Tibial artery (tissue), 4 donors: ENCODE results near the gene KMT2B.
"Not testable (repeated sequence)": the region's sequence is repeated elsewhere in the genome, so short reads cannot be mapped to it uniquely, and the experiment has no call there.

ENCODE experiments used
- DNase-seq, 2 donors: peaks; one replicate each; pipeline ENCODE4 v3.0.0-alpha.2; 2019
- H3K27ac ChIP-seq, 2 donors: fragments of 200-600 bp; sonication (generic) in 1 of 2; 1 replicate in 1 of 2; 2 replicates in 1 of 2; pipeline ENCODE4 v1.5.1; 2018 to 2019; ENCODE audit warnings: mild to moderate bottlenecking in 1 of 2
- H3K27me3 ChIP-seq, 2 donors: fragments of 200-600 bp; sonication (generic) in 1 of 2; one replicate each; pipeline versions ENCODE4 v1.5.1 to v1.6.0; 2016 to 2019
- H3K36me3 ChIP-seq, 3 donors: fragments of 200-600 bp; sonication (generic) in 2 of 3; one replicate each; pipeline ENCODE4 v1.5.1; 2016 to 2019; ENCODE audit warnings: mild to moderate bottlenecking in 2 of 3
- H3K4me1 ChIP-seq, 4 donors: fragments of 200-600 bp; sonication (generic) in 2 of 4; 1 replicate in 3 of 4; 2 replicates in 1 of 4; pipeline ENCODE4 v1.5.1; 2016 to 2019
- H3K4me3 ChIP-seq, 2 donors: fragments of 200-600 bp; sonication (generic) in 1 of 2; 1 replicate in 1 of 2; 2 replicates in 1 of 2; pipeline ENCODE4 v1.5.1; 2018 to 2019; ENCODE audit warnings: mild to moderate bottlenecking in 2 of 2
- H3K9me3 ChIP-seq, 3 donors: fragments of 200-600 bp; sonication (generic) in 1 of 3; one replicate each; pipeline ENCODE4 v1.5.1; 2016 to 2019
- CTCF ChIP-seq, 2 experiments: fragments of 200-600 bp in 1 of 2; fragments of 450-650 bp in 1 of 2; IDR thresholded peaks; one replicate each; pipeline ENCODE4 v1.5.1; 2017 to 2019; ENCODE audit warnings: antibody characterized with exemption in 2 of 2, mild to moderate bottlenecking in 1 of 2, moderate library complexity in 1 of 2
- intact Hi-C: fragments of 100-400 bp; cut with DNase I; formaldehyde crosslinking; loops from one replicate; pipeline ENCODE4 v1.15.0; 2023; ENCODE audit warnings: low total_unique reads

The KMT2B gene

DNA sequence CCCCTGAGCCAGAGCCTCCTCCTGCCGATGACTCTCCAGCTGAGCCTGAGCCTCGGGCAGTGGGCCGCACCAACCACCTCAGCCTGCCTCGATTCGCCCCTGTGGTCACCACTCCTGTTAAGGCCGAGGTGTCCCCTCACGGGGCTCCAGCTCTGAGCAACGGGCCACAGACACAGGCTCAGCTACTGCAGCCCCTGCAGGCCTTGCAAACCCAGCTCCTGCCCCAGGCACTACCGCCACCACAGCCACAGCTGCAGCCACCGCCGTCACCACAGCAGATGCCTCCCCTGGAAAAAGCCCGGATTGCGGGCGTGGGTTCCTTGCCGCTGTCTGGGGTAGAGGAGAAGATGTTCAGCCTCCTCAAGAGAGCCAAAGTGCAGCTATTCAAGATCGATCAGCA, 3.6 kb downstream of the KMT2B start:
- H3K36me3 ChIP-seq, result peaks cover 52 to 71% (median 61%) of the 10 kb centered on the region in 3 donors
- no peaks in the 10 kb centered on the region for H3K9me3 ChIP-seq
- no peak for TF ChIP-seq CTCF (IDR thresholded peaks at IDR 0.05)
- H3K4me1 ChIP-seq, result peaks cover 0 to 26% (median 16%) of the 10 kb centered on the region in 4 donors
- H3K27ac ChIP-seq, result no peak overlapping the region
- no peaks in the 10 kb centered on the region for H3K27me3 ChIP-seq
- no peak overlapping the region for H3K4me3 ChIP-seq
- intact Hi-C loops, result no loop called here
- DNase-seq, result no peak

GRCh38 chr19:35722461-35722860, 4.7 kb downstream of the KMT2B start:
- H3K36me3 ChIP-seq, result peaks cover 63 to 82% (median 72%) of the 10 kb centered on the region in 3 donors
- H3K27ac ChIP-seq, result no peak overlapping the region
- H3K27me3 ChIP-seq, result no peaks in the 10 kb centered on the region
- H3K4me1 ChIP-seq, result peaks cover 0 to 25% (median 15%) of the 10 kb centered on the region in 4 donors
- H3K9me3 ChIP-seq, result no peaks in the 10 kb centered on the region
- no peak overlapping the region for H3K4me3 ChIP-seq
- no peak for TF ChIP-seq CTCF (IDR thresholded peaks at IDR 0.05)
- intact Hi-C loops, result no loop called here
- DNase-seq, result no peak

GRCh38 chr19:35722897-35723296, 5.1 kb downstream of the KMT2B start:
- no peak for DNase-seq
- TF ChIP-seq CTCF (IDR thresholded peaks at IDR 0.05), result no peak
- Histone ChIP-seq H3K9me3 (no peaks in the 10 kb centered on the region), H3K36me3 (peaks cover 68 to 86% (median 76%) of the 10 kb centered on the region in 3 donors), H3K4me1 (peaks cover 0 to 25% (median 15%) of the 10 kb centered on the region in 4 donors), H3K27me3 (no peaks in the 10 kb centered on the region), H3K4me3 (no peak overlapping the region), H3K27ac (no peak overlapping the region)
- intact Hi-C loops, result no loop called here

- Histone ChIP-seq H3K4me3 (no peak overlapping the region), H3K27me3 (no peaks in the 10 kb centered on the region), H3K9me3 (no peaks in the 10 kb centered on the region), H3K4me1 (peaks cover 0 to 23% (median 13%) of the 10 kb centered on the region in 4 donors), H3K36me3 (peaks cover 75 to 94% (median 84%) of the 10 kb centered on the region in 3 donors), H3K27ac (no peak overlapping the region)
- DNase-seq, result no peak
- intact Hi-C loops, result no loop called here
- no peak for TF ChIP-seq CTCF (IDR thresholded peaks at IDR 0.05)
Measured at GRCh38 chr19:35723671-35724070, 5.9 kb downstream of the KMT2B start.

- intact Hi-C loops, result not testable (repeated sequence)
Measured at GRCh38 chr19:35724132-35724531, 6.3 kb downstream of the KMT2B start.

DNA sequence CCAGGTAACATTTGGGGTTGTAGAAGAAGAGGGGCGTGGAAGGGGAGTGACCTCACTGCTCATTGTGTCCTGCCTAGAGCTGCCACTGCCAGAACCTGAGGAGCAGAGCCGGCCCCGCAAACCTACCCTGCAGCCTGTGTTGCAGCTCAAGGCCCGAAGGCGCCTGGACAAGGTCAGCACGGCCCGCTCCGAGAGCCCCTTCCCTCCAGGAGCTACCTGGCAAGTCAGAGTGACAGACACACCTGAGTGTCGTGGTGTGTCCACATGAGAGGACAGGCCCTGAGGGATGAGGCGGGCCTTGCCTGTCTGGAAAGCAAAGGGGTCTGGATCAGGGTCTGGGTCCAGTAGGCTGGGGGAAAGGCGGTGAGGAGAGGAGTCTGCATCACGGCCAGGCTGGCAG, 6.8 kb downstream of the KMT2B start:
- intact Hi-C loops, result no loop called here
- Histone ChIP-seq H3K4me1 (peaks cover 0 to 14% (median 4%) of the 10 kb centered on the region in 4 donors), H3K27me3 (no peaks in the 10 kb centered on the region), H3K36me3 (peaks cover 84 to 100% (median 93%) of the 10 kb centered on the region in 3 donors), H3K4me3 (no peak overlapping the region), H3K9me3 (no peaks in the 10 kb centered on the region), H3K27ac (no peak overlapping the region)
- no peak for TF ChIP-seq CTCF (IDR thresholded peaks at IDR 0.05)
- no peak for DNase-seq

More at GRCh38 chr19:35724132-35724531, 6.3 kb downstream of the KMT2B start:
- H3K9me3 ChIP-seq, H3K27me3 ChIP-seq, H3K4me3 ChIP-seq, H3K27ac ChIP-seq, DNase-seq: not testable (repeated sequence)
- H3K4me1 ChIP-seq, result peaks cover 0 to 19% (median 9%) of the 10 kb centered on the region in 4 donors
- H3K36me3 ChIP-seq, result peaks cover 80 to 98% (median 89%) of the 10 kb centered on the region in 3 donors
